Small intestine (tissue), 7 donors: Measurements from ENCODE around the gene ADGRF3. TPM values are rescaled to one million over a fixed set of nuclear protein-coding genes. Genes with fewer than 3 reads are reported as not detected.
"Not testable (repeated sequence)": the region's sequence is repeated elsewhere in the genome, so short reads cannot be mapped to it uniquely, and the experiment has no call there.

Source experiments
- DNase-seq, 2 donors: peaks; one replicate each; pipeline versions ENCODE4 v3.0.0 to v3.0.0-alpha.2; 2013
- FAIRE-seq: peaks from 2 replicates; lab custom pipeline; 2012; peaks lifted over from hg19 to GRCh38; lab: Jason Lieb, UNC
- H3K27ac ChIP-seq, 3 donors: one replicate each; pipeline ENCODE4 v1.5.1; 2013; ENCODE audit warnings: low read length in 2 of 3, mild to moderate bottlenecking in 2 of 3, control low read depth in 1 of 3, inconsistent platforms in 1 of 3, low read depth in 1 of 3, moderate library complexity in 1 of 3
- H3K27me3 ChIP-seq, 3 donors: one replicate each; pipeline ENCODE4 v1.6.1; 2013; ENCODE audit warnings: low read length in 3 of 3, inconsistent platforms in 1 of 3; ENCODE audit not compliant: control insufficient read depth in 3 of 3, insufficient read depth in 3 of 3
- H3K36me3 ChIP-seq, 3 donors: one replicate each; pipeline ENCODE4 v1.6.1; 2013; ENCODE audit warnings: low read length in 3 of 3, inconsistent platforms in 1 of 3, low read depth in 1 of 3, mild to moderate bottlenecking in 1 of 3, moderate library complexity in 1 of 3; ENCODE audit not compliant: control insufficient read depth in 3 of 3, insufficient read depth in 2 of 3
- H3K4me1 ChIP-seq, 3 donors: one replicate each; pipeline ENCODE4 v1.6.1; 2013; ENCODE audit warnings: low read length in 2 of 3, inconsistent platforms in 1 of 3, low read depth in 1 of 3, mild to moderate bottlenecking in 1 of 3, moderate library complexity in 1 of 3; ENCODE audit not compliant: control insufficient read depth in 3 of 3, insufficient read depth in 2 of 3
- H3K4me3 ChIP-seq, 3 donors: one replicate each; pipeline ENCODE4 v1.5.1; 2013; ENCODE audit warnings: low read length in 3 of 3, control low read depth in 1 of 3, inconsistent platforms in 1 of 3, low read depth in 1 of 3, mild to moderate bottlenecking in 1 of 3, moderate library complexity in 1 of 3
- H3K9me3 ChIP-seq, 2 donors: one replicate each; pipeline ENCODE4 v1.6.1; 2013; ENCODE audit warnings: low read depth in 1 of 2, low read length in 1 of 2; ENCODE audit not compliant: control insufficient read depth in 2 of 2, insufficient read depth in 1 of 2
- WGBS, 3 donors: extraction: QIAGEN DNeasy Blood & Tissue Kit; methylation state at CpG; one replicate each; pipeline ENCODE4 v1.1.7; 2013; 5-methylcytosine and 5-hydroxymethylcytosine counted together
- polyA plus RNA-seq, 4 donors: library from polyadenylated mRNA; stranded (reverse) in 3 of 4; unstranded in 1 of 4; fragments of 200-250 nt in 3 of 4; fragments of 120-200 nt in 1 of 4; gene quantifications; one replicate each; pipeline versions ENCODE4 v1.2.1 to v1.2.3, GENCODE V29; 2013
- donor health status: healthy with polysubstance abuse.
- donor health status: control.
- donor health status: control.
- donor health status: Bipolar disorder and iron deficiency.
- donor health status: healthy.

Gene ADGRF3
- polyA plus RNA-seq, 4 donors, result 0.09 to 1.2 TPM; not detected in 2

DNA sequence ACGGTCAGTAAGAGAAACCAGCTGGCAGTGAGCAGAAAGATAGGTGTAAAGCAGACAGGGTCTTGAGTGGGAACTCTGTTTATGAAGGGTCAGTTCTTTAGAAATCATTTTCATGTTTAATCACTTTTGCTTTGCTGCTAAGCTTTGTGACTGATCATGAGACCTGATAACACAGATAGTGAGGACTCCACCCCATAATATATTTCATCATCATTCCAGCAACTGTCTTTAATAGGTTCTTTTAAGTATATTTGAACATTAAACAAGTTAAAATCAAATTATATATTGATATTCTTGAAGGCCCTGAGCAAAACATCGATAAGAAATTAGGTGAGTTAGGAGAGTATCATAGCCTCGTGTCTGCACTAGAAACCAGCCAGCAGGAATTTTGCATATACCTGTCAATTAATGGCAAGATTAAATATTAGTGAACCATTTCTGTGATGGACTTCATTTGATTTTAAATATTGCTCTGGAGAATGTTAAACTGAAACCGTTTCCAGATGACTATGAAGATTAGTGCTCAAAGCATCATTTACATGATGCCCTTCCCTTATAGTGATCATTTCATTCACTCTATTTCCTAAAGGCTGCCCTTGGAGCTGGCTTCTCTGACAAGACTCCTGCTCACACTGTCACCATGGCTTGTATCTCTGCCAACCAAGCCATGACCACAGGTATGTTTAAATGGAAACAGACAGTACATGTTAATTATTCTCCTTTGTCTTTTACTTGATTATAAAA lies 69.9 kb downstream of the ADGRF3 start:
- H3K27ac ChIP-seq, result no peak overlapping the region
- no peak overlapping the region for H3K4me3 ChIP-seq
- H3K9me3 ChIP-seq, result no peaks in the 10 kb centered on the region
- DNase-seq, result no peak
- 82 to 87% (median 85%) methylated on average over 4 of the region's 4 CpGs for WGBS, 3 donors
- no peak for FAIRE-seq
- H3K27me3 ChIP-seq, result no peaks in the 10 kb centered on the region
- peaks cover 0 to 31% (median 12%) of the 10 kb centered on the region in 3 donors for H3K36me3 ChIP-seq
- peaks cover 4 to 14% (median 11%) of the 10 kb centered on the region in 3 donors for H3K4me1 ChIP-seq

DNA sequence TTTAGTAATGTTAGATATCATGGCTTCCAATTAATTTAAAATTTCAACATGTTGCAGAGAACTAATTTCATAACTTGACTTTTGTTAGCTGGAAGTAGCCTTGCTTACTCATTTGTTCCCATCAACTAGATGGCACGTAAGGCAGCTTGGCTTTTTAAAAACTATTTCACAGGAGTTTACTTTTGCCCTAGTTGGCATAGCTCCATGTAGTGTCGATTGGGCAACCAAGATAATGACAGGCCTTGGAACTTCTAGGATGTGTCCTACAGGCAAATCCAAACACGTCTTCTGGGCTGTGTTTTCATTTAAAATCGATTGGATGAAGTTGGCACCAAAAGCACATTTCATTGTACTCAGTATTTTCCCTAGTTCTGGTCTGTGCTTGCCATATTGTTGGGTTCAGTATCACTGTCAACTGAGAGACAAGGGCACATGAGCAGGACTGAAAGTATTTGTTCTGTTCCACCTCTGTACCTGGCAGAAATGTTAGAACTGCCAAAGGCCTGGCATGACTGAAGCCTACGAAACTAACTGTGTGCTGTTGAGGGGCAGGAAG lies 72.5 kb downstream of the ADGRF3 start:
- Histone ChIP-seq H3K4me1 (peaks cover 4 to 9% (median 8%) of the 10 kb centered on the region in 3 donors), H3K9me3 (no peaks in the 10 kb centered on the region), H3K27ac (peak overlapping the region in 2 of 3 donors; percentile 72 to 73), H3K36me3 (peaks cover 0 to 21% (median 8%) of the 10 kb centered on the region in 3 donors), H3K27me3 (no peaks in the 10 kb centered on the region), H3K4me3 (no peak overlapping the region)
- WGBS, 3 donors, result 8 to 37% (median 27%) methylated on average over 5 of the region's 5 CpGs
- peak; percentile 79 to 97 for DNase-seq
- FAIRE-seq, result no peak

DNA sequence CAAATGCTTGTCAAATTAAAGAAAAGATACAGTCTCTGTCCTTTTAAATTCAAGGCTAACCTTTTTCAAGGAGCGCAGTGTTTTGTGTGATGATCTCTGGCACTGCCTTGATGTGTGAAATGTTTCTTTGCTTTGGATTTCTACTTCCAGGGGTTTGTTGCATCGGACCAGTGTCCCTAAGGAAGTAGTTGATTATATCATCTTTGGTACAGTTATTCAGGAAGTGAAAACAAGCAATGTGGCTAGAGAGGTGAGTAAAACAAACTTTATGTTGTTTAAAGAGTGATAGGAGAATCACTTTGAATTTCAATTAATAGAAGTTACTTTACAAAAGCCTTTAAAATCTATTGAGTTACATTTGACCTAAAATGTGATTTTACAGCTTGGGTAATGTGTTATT lies 73.1 kb downstream of the ADGRF3 start:
- H3K27ac ChIP-seq, result no peak overlapping the region
- FAIRE-seq, result no peak
- H3K4me3 ChIP-seq, result no peak overlapping the region
- H3K9me3 ChIP-seq, result no peaks in the 10 kb centered on the region
- H3K27me3 ChIP-seq, result no peaks in the 10 kb centered on the region
- H3K4me1 ChIP-seq, result peaks cover 4 to 9% (median 8%) of the 10 kb centered on the region in 3 donors
- H3K36me3 ChIP-seq, result peaks cover 0 to 20% (median 6%) of the 10 kb centered on the region in 3 donors
- DNase-seq, result no peak
- 57 to 69% (median 65%) methylated on average over 2 of the region's 2 CpGs for WGBS, 3 donors

DNA sequence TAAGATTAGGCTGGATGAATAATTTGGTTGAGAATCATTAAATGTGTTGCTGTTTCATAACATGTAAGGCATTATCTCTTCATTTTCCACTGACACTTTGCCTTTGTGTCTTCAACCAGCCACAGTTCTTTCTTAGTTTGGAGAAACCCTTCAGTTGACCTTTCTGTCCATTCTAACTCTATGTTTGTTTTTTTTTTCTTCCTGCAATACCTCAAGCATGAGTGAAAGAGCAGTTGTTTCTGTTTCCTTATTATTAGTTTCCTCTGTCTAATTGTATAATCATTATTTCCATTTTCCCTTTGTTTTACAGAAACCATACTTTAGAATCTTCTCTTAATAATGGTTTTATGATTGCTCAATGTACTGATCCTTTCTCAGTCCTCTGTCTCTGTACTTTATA lies 76.2 kb downstream of the ADGRF3 start:
- no peak for DNase-seq
- no peak for FAIRE-seq
- H3K9me3 ChIP-seq, result no peaks in the 10 kb centered on the region
- H3K4me1 ChIP-seq, result peaks cover 3 to 9% (median 4%) of the 10 kb centered on the region in 3 donors
- H3K36me3 ChIP-seq, result peaks cover 0 to 19% (median 5%) of the 10 kb centered on the region in 3 donors
- H3K4me3 ChIP-seq, result no peak overlapping the region
- no peaks in the 10 kb centered on the region for H3K27me3 ChIP-seq
- no peak overlapping the region for H3K27ac ChIP-seq

DNA sequence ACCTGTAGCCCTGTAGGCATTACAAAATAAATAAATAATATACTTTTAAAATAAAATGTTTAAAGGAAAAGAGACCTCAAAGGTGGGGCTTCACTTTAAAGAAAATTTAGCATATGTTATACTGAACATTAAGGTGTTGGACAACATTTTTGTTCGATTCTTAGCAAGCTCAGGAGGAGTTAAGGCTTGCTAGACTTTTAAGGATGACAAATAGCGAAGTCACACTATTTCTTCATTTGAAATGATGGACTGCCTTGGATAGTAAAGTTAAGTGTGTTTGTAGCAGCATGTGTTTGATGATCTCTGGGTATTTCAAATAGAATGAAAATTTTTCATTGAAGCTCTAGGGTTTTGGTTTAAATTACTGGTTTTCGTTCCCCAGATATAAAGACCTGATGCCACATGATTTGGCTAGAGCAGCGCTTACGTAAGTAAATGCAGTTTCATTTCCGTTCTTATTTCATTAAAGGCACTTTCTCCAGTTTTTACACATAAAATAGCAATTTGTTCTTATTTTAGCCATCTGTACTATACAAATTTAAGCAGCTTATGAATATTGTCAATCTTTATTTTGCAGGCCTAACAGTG lies 76.9 kb downstream of the ADGRF3 start:
- WGBS, 3 donors, result 85 to 94% (median 86%) methylated on average over 6 of the region's 6 CpGs
- H3K27me3 ChIP-seq, result no peaks in the 10 kb centered on the region
- FAIRE-seq (no peak), DNase-seq (no peak)
- peaks cover 2 to 9% (median 4%) of the 10 kb centered on the region in 3 donors for H3K4me1 ChIP-seq
- H3K4me3 ChIP-seq, result no peak overlapping the region
- peaks cover 0 to 21% (median 3%) of the 10 kb centered on the region in 3 donors for H3K36me3 ChIP-seq
- no peak overlapping the region for H3K27ac ChIP-seq
- no peaks in the 10 kb centered on the region for H3K9me3 ChIP-seq

DNA sequence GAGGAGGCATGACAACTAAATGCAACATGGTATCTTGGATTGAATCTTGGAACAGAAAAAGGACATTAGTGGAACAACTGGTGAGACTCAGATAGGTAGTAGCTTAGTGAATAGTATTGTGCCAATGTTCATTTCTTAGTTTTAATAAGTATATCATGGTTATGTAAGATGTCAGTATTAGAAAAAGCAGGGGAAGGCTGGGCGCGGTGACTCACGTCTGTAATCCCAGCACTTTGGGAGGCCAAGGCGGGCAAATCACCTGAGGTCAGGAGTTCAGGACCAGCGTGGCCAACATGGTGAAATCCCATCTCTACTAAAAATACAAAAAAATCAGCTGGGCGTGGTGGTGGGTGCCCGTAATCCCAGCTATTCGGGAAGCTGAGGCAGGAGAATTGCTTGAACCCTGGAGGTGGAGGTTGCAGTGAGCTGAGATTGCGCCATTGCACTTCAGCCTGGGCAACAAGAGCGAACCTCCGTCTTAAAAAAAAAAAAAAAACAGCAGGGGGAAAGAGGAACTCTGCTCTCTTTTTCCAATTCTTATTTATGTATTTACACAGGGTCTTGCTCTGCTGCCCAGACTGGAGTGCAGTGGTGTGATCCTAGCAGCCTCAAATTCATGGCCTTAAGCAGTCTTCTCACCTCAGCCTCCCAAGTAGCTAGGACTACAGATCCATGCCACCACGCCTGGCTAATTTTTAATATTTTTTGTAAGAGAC lies 77.8 kb downstream of the ADGRF3 start:
- not testable (repeated sequence) for H3K27ac ChIP-seq, H3K4me1 ChIP-seq, DNase-seq, H3K4me3 ChIP-seq, H3K27me3 ChIP-seq, FAIRE-seq, H3K9me3 ChIP-seq
- peaks cover 0 to 23% (median 4%) of the 10 kb centered on the region in 3 donors for H3K36me3 ChIP-seq
- WGBS, 3 donors, result 90 to 94% (median 92%) methylated on average over 12 of the region's 12 CpGs

DNA sequence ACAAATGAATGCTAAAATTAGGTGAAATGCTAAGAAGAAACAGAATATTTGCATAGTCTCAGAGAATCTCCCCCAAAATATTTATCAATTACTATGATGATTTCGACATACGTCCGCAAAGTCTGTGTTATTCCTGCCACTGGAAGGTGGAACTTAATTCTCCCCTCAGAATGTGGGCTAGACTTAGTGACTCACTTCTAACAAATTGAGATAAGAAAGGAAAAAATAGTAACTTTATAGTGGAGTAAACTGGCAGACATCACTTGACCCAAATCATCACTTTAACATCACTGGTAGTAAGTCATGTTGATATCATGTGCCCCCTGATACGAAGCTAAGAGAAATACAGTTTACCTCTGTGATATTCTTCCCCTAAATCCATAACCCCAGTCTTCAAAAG lies 78.4 kb downstream of the ADGRF3 start:
- DNase-seq (no peak), FAIRE-seq (no peak)
- no peaks in the 10 kb centered on the region for H3K27me3 ChIP-seq
- peaks cover 0 to 25% (median 5%) of the 10 kb centered on the region in 3 donors for H3K36me3 ChIP-seq
- H3K27ac ChIP-seq, result no peak overlapping the region
- 96 to 97% (median 96%) methylated on average over 4 of the region's 4 CpGs for WGBS, 3 donors
- H3K4me3 ChIP-seq, result no peak overlapping the region
- peaks cover 0 to 5% (median 0%) of the 10 kb centered on the region in 3 donors for H3K4me1 ChIP-seq
- H3K9me3 ChIP-seq, result no peaks in the 10 kb centered on the region

DNA sequence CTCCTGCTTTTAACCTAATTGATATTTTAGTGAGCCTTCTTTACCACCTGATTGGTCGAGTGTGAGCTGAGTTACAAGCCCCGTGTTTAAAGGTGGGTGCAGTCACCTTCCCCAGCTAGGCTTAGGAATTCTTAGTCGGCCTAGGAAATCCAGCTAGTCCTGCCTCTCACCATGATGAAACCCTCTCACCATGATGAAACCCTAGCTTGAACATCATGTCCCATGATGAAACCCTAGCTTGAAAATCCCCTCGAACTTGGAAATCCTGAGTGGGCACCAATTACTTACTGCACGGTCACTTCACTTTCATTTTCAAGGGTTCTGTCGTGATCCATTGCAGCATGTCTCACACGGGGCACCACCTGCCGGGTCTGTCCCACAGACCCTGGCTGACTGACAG lies 87.8 kb downstream of the ADGRF3 start:
- FAIRE-seq, result not testable (repeated sequence)

More for the DNA sequence above, 87.8 kb downstream of the ADGRF3 start:
- not testable (repeated sequence) for H3K27ac ChIP-seq, DNase-seq, H3K27me3 ChIP-seq, H3K9me3 ChIP-seq, H3K4me1 ChIP-seq, H3K4me3 ChIP-seq
- peaks cover 0 to 30% (median 4%) of the 10 kb centered on the region in 3 donors for H3K36me3 ChIP-seq
- WGBS, 3 donors, result 89 to 93% (median 92%) methylated on average over 8 of the region's 8 CpGs
